Adipocyte (in vitro differentiated cells): ENCODE data around the gene ATR.

ENCODE experiments used
- DNase-seq: peaks from one replicate; pipeline ENCODE4 v3.0.0-alpha.2; 2015; ENCODE audit warnings: low read depth
- H3K27me3 ChIP-seq: replicated peaks from 2 replicates; pipeline ENCODE4 v1.7.0; 2013; ENCODE audit warnings: mild to moderate bottlenecking, low read length, moderate library complexity; ENCODE audit not compliant: control insufficient read depth, insufficient read depth
- H3K36me3 ChIP-seq: 2 replicates; pipeline ENCODE4 v1.7.0; 2013; ENCODE audit warnings: low read length, mild to moderate bottlenecking, moderate library complexity; ENCODE audit not compliant: control insufficient read depth, insufficient read depth, severe bottlenecking
- H3K4me1 ChIP-seq: 2 replicates; pipeline ENCODE4 v1.7.0; 2013; ENCODE audit warnings: mild to moderate bottlenecking, low read length, moderate library complexity; ENCODE audit not compliant: control insufficient read depth, insufficient read depth
- H3K4me3 ChIP-seq: 2 replicates; pipeline ENCODE4 v1.7.0; 2013; ENCODE audit warnings: mild to moderate bottlenecking, low read length, moderate library complexity
- H3K9ac ChIP-seq: 2 replicates; pipeline ENCODE4 v1.7.0; 2013; ENCODE audit warnings: mild to moderate bottlenecking, low read length, moderate library complexity
- H3K9me3 ChIP-seq: 2 replicates; pipeline ENCODE4 v1.7.0; 2013; ENCODE audit warnings: mild to moderate bottlenecking, low read length, moderate library complexity; ENCODE audit not compliant: control insufficient read depth

ATR gene

DNA sequence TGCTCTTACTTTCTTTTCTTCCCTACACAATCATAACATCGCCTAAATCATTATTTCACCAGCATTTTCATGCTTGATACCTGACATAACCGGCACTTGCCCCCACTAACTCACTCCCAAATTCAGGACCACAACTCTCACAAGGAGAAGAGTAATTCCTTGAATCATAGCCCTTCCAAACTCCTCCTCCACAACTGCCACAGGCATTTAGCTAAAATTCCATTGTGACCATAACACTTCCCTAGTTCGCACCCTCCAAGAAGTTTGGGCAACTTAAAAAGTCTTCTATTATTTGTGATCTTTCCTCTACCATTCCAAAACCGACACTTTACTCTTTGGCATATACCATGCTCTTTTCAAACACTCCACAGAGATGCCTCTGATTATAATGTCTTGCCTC lies 71.3 kb downstream of the ATR start:
- Histone ChIP-seq H3K9me3 (no peaks in the 10 kb centered on the region), H3K27me3 (no peaks in the 10 kb centered on the region), H3K9ac (no peak overlapping the region), H3K36me3 (peaks cover 63% of the 10 kb centered on the region), H3K4me1 (no peaks in the 10 kb centered on the region), H3K4me3 (no peak overlapping the region)
- DNase-seq, result no peak

GRCh38 chr3:142502187-142502985 lies 76.1 kb downstream of the ATR start:
- DNase-seq, result no peak

GRCh38 chr3:142501004-142501926 lies 77.3 kb downstream of the ATR start:
- Histone ChIP-seq H3K36me3 (peaks cover 46% of the 10 kb centered on the region), H3K4me1 (peaks cover 39% of the 10 kb centered on the region), H3K9me3 (no peaks in the 10 kb centered on the region), H3K4me3 (no peak overlapping the region), H3K27me3 (no peaks in the 10 kb centered on the region), H3K9ac (peak overlapping the region; percentile 44)
- DNase-seq, result peak; percentile 84

More at GRCh38 chr3:142502187-142502985, 76.1 kb downstream of the ATR start:
- H3K4me1 ChIP-seq, result peaks cover 39% of the 10 kb centered on the region
- H3K9me3 ChIP-seq, result no peaks in the 10 kb centered on the region
- no peak overlapping the region for H3K4me3 ChIP-seq
- H3K9ac ChIP-seq, result no peak overlapping the region
- H3K36me3 ChIP-seq, result peaks cover 48% of the 10 kb centered on the region
- no peaks in the 10 kb centered on the region for H3K27me3 ChIP-seq

DNA sequence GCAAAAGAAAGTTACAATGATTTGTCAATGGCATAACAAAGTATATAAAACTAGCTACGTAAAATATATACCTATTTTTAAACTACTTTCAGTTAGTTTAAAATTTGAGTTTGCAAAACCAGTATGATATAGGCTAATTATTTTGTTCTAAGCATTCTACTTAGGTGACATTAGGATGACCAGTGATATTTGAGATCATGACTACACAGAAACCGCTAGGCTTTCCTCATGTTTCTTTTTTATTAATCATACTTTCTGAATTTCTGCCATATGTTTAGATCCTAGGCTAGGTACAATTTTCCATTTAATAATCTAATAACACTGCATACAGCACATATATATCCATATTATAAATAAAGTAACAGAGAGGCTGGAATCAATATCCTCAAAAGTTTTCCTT lies 78.3 kb downstream of the ATR start:
- peaks cover 39% of the 10 kb centered on the region for H3K4me1 ChIP-seq
- no peaks in the 10 kb centered on the region for H3K27me3 ChIP-seq
- no peaks in the 10 kb centered on the region for H3K9me3 ChIP-seq
- no peak overlapping the region for H3K9ac ChIP-seq
- no peak for DNase-seq
- H3K4me3 ChIP-seq, result no peak overlapping the region
- peaks cover 45% of the 10 kb centered on the region for H3K36me3 ChIP-seq

DNA sequence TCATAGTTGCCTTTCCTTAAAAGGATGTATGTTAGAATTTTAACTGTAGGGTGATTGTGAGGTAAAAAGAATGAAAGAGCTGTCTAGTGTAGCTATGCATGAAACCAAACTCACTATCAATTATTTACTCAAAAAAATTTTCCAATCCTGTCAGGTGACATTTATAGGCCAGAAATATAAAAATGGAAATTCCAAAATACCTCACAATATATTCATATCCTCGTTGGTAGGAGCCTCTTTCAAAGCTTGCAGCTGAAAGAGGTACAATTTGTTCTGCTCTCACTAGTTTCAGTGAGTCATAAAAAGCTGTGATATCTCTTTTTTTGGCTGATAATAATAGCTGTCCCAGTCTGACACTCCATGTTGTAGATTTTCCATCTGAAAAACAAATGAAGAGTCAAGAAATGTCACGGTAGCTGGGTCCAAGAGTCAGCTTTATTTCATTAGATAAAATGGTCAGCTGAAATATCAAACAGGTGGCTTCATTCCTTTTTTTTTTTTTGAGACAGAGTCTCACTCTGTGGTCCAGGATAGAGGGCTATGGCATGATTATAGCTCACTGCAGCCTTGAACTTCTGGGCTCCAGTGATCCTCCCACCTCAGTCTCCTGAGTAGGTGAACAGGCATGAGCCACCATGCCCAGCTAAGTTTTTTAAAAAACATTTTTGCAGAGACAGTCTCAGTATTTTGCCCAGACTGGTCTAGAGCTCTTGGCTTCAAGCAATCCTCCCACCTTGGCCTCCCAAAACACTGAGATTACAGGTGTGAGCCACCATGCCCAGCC lies 79.9 kb downstream of the ATR start:
- Histone ChIP-seq H3K9ac (no peak overlapping the region), H3K27me3 (no peaks in the 10 kb centered on the region), H3K4me1 (peaks cover 39% of the 10 kb centered on the region), H3K9me3 (no peaks in the 10 kb centered on the region), H3K36me3 (peaks cover 50% of the 10 kb centered on the region), H3K4me3 (no peak overlapping the region)
- peak; percentile 41 for DNase-seq

DNA sequence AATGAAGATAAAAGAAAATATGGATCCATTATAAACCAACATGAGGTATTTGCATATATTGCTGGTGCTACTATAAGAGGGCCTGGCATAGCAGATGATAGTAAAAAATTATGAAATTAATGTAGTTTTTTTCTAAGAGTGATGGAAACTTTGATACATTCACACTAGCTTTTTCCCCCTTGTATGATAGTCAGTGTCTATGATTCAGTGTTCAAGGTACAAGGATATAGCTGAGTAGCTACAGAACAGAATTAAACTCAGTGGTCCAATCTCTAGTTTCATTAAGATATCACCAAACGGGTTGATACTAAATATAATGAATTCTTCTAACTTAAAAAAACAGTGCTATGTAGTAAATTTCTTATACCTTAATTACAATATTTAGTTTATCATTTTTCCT lies 80.8 kb downstream of the ATR start:
- Histone ChIP-seq H3K4me1 (peaks cover 39% of the 10 kb centered on the region), H3K27me3 (no peaks in the 10 kb centered on the region), H3K36me3 (peaks cover 57% of the 10 kb centered on the region), H3K9ac (no peak overlapping the region), H3K4me3 (no peak overlapping the region), H3K9me3 (no peaks in the 10 kb centered on the region)
- DNase-seq, result no peak

DNA sequence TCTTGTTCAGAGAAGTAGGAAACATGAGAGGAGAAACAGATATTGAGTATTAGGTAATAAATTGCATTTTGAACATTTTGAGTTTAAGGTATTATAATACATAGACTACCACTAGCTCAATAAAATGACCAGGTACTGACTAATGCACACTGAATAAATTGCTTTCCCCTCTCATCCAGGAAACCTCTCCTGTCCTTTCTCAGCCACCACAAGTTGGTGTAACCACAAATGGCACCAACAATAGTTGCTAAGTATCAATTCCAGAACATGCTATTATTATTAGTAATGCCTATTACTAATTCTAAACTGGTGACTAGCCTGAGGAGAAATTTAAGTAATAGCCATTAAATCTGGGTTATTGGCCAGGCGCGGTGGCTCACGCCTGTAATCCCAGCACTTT lies 83.4 kb downstream of the ATR start:
- no peaks in the 10 kb centered on the region for H3K9me3 ChIP-seq
- no peak for DNase-seq
- H3K9ac ChIP-seq, result no peak overlapping the region
- no peaks in the 10 kb centered on the region for H3K27me3 ChIP-seq
- no peak overlapping the region for H3K4me3 ChIP-seq
- H3K36me3 ChIP-seq, result peaks cover 77% of the 10 kb centered on the region
- peaks cover 23% of the 10 kb centered on the region for H3K4me1 ChIP-seq

DNA sequence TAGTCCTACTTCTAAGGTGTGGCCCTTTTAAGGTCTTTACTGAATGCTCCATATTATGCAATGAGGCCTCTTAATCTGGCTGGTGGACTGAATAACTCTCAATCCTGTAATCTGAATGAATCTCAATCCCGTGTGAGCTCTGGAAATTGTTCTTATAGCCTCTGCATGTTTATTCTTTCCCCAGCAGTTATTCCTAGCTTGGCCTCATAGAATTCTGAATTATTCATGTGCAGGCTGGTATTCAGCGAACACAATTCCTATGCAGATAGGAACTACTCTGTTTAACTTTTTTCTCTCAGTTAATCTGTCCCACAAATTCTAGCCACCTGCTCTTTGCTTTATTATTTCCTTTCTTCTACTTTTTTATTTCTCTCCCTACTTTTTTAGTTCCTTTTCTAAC lies 86.3 kb downstream of the ATR start:
- Histone ChIP-seq H3K27me3 (no peaks in the 10 kb centered on the region), H3K4me1 (peaks cover 3% of the 10 kb centered on the region), H3K36me3 (peaks cover 89% of the 10 kb centered on the region), H3K9me3 (no peaks in the 10 kb centered on the region), H3K9ac (no peak overlapping the region), H3K4me3 (no peak overlapping the region)
- no peak for DNase-seq

GRCh38 chr3:142489572-142490323 lies 88.8 kb downstream of the ATR start:
- DNase-seq, result no peak
- H3K9me3 ChIP-seq, result no peaks in the 10 kb centered on the region
- H3K4me1 ChIP-seq, result peaks cover 3% of the 10 kb centered on the region
- no peak overlapping the region for H3K4me3 ChIP-seq
- H3K36me3 ChIP-seq, result peaks cover 90% of the 10 kb centered on the region
- H3K9ac ChIP-seq, result no peak overlapping the region
- H3K27me3 ChIP-seq, result no peaks in the 10 kb centered on the region

DNA sequence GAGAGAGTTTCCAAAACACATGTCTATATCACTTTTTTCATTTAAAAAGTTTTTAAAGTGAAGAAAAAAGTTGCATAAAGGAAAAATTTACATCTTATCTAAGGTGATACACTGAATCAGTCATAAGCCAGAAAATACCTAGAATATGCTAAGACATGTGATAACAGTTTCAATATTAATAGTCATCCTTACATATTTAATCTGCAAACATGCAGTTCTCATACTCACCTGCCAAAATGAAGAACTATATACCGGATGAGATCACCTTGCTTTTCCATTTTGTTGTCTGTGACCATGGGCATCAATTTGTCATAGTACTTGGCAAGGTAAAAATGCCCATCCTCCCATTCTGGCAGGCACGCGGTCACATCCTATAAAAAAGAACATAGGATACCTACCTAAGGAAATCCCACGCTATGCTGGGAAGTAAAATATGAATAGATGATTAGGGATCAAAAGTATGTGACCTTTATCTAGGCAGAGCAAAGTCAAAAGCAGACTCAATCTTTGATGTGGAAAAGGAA lies 93.6 kb downstream of the ATR start:
- Histone ChIP-seq H3K4me1 (no peaks in the 10 kb centered on the region), H3K9me3 (peaks cover 13% of the 10 kb centered on the region), H3K36me3 (peaks cover 89% of the 10 kb centered on the region), H3K9ac (no peak overlapping the region), H3K4me3 (no peak overlapping the region), H3K27me3 (no peaks in the 10 kb centered on the region)
- DNase-seq, result no peak
